Activated CD4-positive, alpha-beta T cell treated with anti-CD3 and anti-CD28 coated beads, Interleukin-2, amount 50 U/mL, for 4 hours (primary cell): ENCODE data around the gene SLC6A15.

Experiments used
- DNase-seq, 2 experiments: peaks; one replicate each; pipeline ENCODE4 v3.0.0-alpha.2; 2020

Gene SLC6A15

DNA sequence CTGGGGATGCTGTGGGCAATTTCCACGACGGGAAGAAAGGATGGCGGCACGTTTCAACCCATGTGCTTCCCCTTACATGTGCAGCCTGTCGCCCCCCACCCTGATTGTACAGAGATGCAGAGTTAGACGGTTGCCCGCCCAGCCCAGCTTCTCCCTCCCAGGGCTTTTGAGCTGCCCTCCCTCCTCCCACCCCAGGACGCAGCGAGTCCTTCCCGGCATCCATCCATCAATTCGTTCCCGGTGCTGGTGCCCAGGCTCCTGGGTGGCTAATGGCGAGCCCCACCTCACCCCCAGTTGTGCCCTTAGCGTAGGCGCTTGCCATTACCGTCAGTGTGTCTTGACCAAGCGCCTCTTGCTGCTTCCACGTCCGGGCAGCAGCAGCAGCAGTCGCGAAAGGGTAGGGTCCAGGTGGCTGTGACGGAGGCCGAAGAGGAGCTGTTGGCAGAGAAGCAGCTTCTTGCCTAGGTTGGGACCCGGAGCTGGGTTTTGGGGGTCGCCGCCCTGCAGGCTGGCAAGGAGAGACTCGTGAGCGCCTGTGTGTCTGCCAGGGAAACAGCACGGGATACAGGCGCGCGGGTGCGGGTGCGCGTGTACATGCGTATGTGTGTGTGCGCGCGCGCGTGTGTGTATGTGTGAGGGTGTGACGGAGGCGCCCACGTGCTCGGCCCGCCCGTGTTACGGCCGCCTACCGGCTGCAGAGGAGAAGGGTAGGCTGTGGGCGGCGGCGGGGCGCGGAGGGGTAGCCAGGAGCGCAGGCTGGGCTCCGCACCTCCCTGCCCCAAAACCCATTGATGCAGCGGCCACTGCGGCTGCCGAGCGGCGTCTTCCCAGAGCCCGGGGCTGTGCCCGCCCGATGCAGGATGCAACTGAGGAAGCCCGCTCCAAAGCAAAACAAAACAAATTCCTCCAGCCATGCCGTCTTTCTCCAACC lies at the start of gene SLC6A15:
SLC6A15 (minus strand) TSS at position 602 of the 931 bp plus-strand sequence. CDS start 20,679 bp downstream, outside the sequence.
- no peak for DNase-seq

DNA sequence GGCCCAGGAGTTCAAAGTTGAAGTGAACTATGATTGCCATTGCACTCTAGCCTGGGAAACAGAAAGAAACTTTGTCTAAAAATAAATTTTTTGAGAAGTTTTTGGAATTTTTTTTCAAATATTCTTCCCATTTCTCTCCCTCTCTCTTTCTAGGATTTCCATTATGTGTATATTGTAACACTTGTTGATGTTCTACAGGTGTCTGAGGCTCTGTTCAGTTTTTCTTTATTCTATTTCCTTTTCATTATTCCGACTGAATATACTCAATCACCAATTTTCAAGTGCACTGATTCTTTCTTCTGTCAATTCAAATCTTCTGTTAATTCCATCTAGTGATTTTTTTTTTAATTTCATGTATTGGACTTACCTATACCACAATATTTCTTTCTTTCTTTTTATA lies 48.3 kb upstream of the SLC6A15 start:
- DNase-seq: no peak

DNA sequence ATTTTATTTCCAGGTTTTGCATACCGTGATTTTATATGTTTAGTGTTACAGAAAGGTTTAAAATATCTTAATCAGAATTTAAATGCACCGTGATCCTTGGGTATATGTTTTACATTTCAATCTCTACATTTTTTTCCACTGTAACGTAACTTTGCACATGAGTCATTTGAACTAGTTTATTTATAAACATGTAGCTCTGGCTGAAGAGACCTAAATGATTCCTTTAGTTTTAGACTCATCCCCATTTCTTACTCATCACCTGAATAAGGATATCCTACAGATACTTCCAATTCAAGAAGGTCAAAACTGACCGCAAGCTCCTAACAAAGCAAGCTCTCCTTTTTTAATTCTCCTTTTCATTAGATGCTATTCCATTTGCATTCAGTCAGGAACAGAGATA lies 42.7 kb upstream of the SLC6A15 start:
- no peak for DNase-seq

DNA sequence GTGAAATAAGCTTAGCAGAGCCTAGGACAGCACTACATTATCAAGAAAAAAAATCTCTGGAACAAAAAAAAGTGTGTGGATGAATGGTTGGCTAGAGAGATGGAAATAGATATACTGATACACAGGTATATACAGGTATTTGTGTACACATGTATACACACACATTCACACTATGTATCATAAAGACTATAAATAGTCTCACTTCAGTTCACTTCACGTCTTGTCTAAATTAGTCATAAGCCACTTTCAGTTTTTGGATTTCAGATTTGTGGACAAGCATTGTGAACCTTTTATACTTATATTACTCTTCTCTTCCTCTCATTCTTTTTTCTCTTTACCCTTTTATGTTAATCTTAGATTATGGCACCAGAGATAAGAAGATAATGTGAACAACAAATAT lies 41.8 kb upstream of the SLC6A15 start:
- DNase-seq: no peak

DNA sequence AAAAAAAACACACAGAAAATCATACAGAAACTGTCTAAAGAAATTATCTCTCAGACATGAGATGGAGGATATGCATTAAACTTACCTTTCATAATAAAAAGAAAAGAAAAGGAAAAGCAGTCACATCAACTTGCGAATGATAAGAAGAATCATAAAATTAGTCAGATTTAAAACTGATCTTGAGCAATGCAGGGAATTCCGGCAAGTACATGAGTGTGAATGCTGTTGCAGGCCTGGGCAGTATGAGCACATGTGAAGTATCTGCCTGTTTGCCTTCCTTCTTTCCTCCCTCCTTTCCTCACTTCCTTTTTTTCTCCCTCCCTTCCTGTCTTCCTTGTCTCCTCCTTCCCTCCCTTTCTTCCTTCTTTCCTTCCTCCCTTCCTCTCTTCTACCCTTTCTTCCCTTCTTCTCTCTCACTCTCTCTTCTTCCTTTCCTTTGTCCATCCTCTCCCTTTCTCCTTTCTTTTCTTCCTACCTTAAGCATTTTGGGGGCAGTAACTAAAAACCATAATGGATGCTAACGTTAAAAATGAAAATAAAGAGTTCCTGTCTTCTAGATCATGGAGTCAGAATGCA lies 38.5 kb upstream of the SLC6A15 start:
- no peak for DNase-seq

DNA sequence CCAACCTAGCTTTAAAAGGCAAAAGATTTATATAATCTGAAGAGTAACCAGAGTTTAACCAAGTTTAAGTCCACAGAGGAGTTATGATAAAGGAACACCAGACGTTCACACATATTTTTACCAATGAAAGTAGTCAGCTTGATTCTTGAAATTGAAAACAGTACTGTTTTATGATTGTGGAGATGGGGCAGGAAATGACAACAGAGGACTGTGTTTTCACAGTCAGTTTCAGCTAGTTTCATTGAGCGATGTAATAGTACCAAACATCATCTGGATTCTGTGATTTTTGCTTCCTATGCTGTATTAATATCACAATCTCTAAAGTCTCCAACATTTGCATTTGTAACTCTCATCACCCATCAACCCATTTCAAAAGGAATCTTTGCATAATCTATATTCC lies 34.2 kb upstream of the SLC6A15 start:
- DNase-seq: no peak

DNA sequence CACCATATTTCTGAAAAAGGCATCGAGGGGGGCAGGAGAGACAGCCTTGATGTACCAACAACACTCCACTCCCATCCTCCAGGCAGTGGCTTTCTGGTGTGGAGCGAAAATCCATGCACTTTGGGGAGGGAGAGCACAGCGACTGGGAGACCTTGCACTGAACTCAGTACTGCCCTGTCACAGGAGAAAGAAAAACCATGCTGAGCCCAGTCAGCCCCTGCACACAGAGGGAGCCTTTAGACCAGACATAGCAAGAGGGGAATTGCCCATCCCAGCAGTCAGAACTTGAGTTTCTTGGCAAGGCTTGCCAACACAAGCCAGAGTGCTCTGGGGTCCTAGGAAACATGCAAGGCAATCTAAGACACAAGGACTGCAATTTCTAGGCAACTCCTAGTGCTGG lies 24.8 kb upstream of the SLC6A15 start:
- DNase-seq: no peak

DNA sequence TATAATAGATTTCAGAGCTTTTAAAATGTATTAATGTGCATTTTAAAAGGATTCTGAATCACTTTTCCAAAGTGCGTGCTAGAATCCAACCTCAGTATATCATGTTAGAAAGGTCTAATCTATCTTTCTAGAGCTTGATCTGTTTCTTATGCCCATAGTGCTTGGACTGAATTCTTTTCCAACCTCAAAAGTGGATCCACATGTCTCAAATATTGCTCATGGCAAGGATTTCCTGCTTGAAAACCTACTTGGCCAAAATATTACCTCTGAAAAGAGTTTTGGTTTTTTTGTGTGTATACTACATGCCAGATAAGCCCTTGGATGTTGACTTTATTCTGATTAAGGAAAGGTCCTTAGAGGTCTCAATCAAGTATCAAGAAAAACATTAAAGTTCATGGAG lies 16.9 kb upstream of the SLC6A15 start:
- no peak for DNase-seq

DNA sequence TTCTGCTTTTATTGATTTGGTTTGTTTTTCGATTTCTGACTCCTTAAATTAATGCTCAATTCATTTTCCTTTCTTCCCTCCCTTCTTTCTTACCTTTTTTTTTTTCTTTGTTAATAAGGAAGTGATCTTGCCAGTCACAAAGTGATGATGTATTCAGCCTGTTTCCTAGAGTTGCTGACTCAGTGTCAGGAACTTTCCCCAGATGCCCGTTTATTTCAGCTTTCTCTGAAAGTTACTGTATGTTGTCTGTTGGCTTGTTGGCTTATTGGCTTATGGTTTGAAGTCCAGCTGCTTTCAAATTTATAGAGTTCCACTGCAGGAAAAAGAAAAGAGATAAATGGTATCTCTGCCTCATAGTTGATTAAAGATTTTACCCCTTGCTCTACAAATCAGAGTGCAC lies 12.4 kb upstream of the SLC6A15 start:
- DNase-seq: no peak

DNA sequence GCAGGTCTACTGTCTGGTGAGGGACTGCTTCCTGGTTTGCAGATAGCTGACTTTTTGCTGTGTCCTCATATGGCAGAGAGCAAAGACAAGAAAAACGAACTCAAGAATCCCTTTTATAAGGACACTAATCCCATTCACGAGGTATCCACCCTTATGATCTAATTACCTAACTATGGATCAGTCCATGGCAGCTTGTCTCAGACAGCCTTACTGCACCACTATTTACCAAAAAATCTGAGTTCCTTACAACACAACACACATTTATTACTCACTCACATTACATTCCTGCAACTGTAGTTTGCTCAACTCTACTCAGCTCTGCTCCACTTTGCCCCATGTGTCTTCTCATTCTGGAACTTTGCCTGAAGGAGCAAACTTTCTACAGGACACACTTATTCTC lies 10.1 kb upstream of the SLC6A15 start:
- no peak for DNase-seq

DNA sequence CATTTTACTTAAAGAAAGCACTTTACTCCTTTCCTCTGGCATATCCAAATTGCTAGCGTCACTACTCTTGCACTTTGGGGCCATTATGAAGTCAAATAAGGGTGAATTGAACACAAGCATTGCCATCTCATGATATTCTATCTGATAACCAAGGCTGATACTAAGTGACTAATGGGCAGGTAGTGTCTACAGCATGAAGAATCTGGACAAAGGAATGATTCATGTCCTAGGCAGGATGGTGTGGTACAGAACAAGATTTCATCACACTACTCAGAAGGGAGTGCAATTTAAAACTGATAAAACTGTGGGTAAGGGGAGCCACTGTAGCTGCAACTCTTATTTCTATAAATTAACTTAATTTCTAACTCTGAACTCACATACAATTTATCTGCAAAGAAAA lies 7.7 kb upstream of the SLC6A15 start:
- DNase-seq: no peak

DNA sequence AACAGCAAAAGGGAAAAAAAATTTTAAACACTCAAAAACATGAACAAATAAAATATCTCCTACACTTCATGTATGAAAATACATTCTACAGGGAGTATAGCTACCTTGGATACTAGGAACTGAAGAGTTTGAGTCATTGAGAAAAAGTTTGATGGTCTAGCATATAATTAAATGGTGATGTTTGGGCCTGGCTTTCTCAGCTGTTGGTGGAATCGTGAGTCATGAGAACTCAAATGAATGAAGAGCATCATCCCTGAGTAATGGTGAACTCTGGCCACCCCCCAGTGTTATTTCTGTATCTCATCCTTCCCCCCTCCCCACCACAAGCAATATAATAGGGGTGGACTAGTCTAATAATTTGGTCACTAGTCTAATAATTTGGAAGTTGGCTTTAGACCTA lies 6.7 kb upstream of the SLC6A15 start:
- no peak for DNase-seq

DNA sequence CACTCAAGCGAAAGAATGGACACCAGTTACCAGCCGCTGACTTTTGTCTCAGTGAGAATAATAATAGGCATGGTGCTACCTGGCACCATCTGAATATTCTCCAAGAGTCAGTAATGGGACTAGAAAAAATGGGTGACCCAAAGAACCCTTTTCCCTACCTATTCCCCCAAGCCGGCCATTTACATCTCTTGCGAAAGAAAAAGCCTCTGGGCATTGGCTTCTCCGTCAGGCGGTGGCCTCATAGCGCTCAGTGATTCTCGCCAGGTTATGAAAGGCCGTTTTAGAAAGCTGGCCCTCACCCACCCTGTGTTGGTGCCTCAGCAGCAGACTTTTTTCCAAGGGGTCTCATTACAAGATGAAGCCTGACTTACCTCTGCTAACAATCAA lies 523 bp upstream of the SLC6A15 start:
- DNase-seq: no peak

DNA sequence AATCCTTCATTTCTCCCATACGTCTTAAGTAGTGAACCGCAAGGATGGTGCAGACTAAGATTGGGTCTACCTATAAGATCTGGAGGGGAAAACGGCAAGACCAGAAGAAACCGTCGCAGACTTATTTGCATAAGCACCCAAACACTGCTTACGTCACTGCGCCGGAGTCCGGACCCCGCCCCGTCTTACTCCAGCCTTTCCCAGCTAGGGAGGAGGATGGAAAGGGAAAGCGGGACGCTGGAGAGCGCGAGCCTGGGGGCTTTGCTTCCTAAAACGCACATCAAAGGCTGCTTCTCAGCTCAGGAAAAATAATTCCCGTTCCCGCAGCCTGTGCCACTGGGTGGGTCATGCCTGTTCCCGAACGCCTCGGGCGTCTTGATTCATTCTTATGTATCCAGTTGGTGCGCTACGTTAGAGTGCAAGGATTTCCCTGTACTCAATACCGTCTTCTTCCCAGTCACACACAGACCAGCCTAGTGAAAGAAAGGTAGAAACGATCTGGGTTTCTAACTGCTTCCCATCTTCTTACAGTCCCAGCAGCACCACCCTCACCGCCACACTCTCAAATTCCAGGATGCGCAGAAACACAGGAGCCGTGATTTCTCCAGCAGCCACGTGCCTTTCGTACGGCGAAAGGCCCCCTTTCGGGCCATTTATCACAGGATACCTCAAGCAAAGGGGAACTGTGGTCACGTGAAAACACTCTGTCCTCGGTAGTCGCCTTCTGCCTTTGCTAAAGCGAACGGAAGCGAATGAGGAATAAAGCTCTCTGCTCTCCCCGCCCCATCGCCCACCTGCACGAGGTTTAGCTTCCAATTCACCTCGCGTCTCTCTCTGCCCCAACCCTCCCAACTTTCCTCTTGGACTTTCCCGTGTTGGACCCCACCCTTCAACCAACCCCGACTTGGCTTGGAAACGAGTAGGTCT lies 1.1 kb downstream of the SLC6A15 start:
- DNase-seq: no peak

DNA sequence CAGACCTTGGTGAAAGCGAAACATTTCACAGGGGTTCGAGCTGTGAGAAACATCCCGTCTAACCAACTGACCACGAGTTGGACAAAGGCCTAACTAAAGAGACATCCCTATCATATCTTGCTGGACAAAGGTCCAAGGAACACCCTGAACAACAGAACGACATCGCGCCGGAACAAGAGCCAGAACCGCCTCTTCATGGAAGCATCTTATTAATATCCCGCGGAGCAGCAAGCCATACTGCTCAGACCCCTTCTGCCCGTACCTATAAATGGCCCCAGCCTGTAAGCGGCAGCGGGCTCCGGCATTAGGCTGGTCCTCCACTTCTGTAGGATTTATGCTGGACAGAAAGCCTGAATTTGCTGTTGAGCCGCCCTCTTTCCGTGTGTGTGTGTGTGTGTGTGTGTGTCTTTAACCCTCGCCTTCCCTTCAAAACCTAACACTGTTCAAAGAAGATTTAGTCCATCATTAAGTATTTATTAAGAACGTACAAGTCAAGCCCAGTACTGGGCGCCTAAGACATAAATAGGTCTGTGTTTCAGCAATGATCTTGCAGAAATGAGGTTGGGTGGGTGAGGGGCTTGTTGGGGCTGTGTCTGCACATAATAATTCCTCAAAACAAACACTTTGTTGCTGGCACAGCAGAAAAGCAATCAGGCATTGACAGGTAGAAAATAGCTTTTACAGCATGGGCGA lies 1.9 kb downstream of the SLC6A15 start:
- no peak for DNase-seq

DNA sequence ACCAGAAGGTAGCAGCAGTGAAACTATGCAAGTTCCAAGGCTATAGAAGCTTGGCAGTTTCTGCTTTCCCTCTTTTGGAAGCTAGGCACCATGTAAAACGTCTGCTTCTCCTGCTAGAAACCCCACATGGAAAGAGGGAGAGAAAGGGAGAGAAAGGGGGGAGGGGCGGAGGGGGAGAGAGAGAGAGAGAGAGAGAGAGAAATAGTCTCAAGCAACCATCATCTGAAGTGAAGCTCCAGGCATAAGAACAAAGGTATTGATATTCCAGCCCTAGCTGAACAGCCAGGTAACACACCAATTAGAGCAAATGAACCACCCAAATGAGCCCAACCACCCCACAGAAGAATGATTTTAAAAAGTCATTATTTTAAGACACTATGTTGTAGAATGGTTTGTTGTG lies 8.5 kb downstream of the SLC6A15 start:
- DNase-seq: no peak

DNA sequence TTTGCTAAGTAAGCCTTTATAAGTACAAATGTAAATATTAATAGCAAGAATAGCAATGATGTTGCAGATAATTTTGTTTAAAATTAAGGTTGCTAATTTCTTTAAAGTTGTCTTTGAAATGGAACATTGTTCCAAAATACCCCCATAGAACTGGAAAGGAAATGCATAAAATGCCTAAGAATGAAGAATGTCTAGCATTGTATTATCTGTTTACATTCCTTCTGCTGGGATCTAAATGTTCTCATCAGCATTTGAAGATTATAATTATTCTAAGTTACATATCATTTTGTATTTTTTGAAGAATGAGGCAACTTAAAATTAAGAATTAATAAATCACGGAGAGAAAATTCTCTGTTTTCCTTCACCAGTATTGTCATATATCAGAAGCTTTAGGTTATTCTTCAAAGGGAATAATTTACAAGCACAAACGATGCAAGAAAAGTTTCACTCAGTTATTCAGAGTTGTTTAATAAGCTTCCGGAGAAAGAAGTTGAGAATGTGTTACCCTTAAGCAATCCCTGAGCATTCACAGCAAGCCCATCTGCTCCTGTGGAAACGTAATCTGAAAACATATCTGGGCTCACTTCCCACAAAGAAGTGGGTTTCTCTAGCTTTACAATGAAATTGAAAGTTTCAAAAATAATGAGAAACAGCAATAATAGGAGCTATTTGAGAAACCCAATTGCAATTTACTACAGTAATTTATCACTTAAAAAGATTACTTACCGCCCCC lies 21.3 kb downstream of the SLC6A15 start:
- no peak for DNase-seq

DNA sequence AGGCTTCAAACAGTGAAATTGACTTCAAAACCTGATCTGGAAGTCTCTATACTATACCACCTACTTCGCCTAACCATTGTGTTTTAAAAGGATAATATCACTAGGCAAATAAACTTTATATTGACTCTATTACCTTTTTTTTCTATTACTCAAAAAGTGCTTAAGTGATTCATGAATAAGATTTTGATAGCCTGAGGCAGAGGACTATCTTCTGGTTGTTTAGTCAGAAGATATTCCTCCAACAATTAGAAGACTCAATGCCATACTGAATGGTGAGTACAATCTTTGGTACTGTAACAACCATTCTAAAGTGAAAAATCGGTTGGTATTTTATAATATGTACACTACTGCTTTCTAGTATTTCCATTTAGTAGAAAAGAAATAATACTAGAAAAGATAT lies 22.8 kb downstream of the SLC6A15 start:
- no peak for DNase-seq

DNA sequence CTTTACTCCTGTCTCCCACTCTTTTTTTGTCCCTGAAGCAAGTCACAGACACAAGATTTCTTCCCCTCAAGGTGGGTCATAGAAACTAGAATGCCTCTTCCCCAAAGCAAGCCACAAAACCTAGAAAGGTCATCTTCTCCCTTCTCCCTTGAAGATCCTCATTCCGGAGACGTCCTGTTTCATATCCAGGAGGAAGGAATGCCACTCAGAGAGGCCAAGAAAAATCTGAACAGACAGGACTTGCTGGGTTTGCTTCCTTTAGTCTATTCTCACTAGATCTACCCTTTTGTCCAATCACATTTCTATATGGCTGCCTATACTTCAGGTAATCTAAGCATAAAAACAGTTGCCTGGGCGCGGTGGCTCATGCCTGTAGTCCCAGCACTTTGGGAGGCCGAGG lies 23.7 kb downstream of the SLC6A15 start:
- no peak for DNase-seq

DNA sequence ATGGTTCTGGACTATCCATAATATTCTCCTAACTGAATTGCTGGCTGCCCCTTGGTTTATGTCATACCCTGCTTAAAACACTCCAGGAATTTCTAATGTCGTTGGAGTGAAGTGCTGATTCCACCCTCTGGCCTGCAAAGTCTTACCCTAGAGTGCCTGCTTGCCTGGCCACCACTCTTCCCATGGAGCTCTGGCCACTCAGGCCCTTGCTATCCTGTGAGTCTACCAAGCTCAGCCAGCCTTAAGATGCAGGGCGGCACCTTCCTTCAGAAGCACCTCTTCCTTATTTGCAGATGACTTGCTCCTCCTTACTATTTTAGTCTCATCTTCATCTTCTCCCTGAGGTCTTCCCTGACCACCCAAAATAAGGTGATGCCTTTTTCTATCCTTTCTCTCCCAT lies 35.3 kb downstream of the SLC6A15 start:
- DNase-seq: no peak

DNA sequence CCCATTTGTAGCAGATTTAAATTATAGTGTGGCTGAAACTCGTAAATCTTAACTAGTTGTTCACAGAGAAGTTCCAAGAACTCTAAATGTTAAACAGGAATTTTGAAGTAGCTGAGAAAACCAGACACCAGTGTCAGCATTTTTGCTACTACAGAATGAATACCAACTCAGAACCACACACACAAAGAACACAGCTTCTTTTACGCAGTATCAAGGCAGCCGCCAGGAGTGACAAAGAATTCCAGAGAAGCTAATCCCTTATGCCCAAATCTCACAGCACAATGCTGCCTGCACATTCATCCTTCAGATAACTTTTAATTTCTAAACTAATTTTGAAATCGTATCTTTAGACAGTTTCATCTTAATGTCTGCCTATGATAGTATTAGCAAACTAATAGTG lies 37.4 kb downstream of the SLC6A15 start:
- DNase-seq: no peak

DNA sequence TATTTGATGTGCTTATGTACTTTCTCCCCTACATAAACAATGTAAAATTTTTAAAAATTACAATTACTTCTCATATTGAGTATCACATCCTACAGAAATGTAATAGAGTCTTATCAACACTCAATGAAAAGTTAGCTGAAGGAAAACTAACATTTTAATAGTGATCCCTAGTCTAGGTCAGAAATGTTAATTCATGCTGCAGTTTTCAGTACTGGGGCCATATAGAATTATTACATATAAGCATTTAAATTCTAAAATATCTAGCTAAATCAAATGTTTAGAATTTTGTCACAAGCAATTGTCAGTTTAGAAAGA lies 37.8 kb downstream of the SLC6A15 start:
- no peak for DNase-seq
